Mesenchymal stem cell (in vitro differentiated cells and primary cell): ENCODE results near the gene HYI.

Experiments
- DNase-seq: peaks from one replicate; pipeline ENCODE4 v3.0.0-alpha.2; 2013
- H2AFZ ChIP-seq: one replicate; pipeline ENCODE4 v1.6.1; 2013; ENCODE audit warnings: low read depth, mild to moderate bottlenecking, control low read depth, inconsistent platforms, low read length, moderate library complexity
- H2AK5ac ChIP-seq: 2 replicates; pipeline ENCODE4 v1.6.1; 2013; ENCODE audit warnings: low read length, moderate library complexity, mild to moderate bottlenecking, inconsistent platforms; ENCODE audit not compliant: severe bottlenecking
- H2BK120ac ChIP-seq: one replicate; pipeline ENCODE4 v1.6.1; 2013; ENCODE audit warnings: low read depth, mild to moderate bottlenecking, inconsistent platforms, low read length, moderate library complexity
- H2BK12ac ChIP-seq, 2 experiments: one replicate each; pipeline ENCODE4 v1.6.1; 2013; ENCODE audit warnings: inconsistent platforms in 2 of 2, low read length in 2 of 2, mild to moderate bottlenecking in 2 of 2, moderate library complexity in 2 of 2, control low read depth in 1 of 2
- H2BK15ac ChIP-seq: one replicate; pipeline ENCODE4 v1.6.1; 2013; ENCODE audit warnings: mild to moderate bottlenecking, low read depth, inconsistent platforms; ENCODE audit not compliant: poor library complexity, severe bottlenecking
- H2BK5ac ChIP-seq: 2 replicates; pipeline ENCODE4 v1.6.1; 2013; ENCODE audit warnings: low read depth, mild to moderate bottlenecking, low read length, control low read depth, inconsistent platforms; ENCODE audit not compliant: poor library complexity, severe bottlenecking
- H3K14ac ChIP-seq, 2 experiments: one replicate each; pipeline ENCODE4 v1.6.1; 2013; ENCODE audit warnings: inconsistent platforms in 2 of 2, low read length in 2 of 2, control low read depth in 1 of 2, mild to moderate bottlenecking in 1 of 2, moderate library complexity in 1 of 2
- H3K18ac ChIP-seq, 2 experiments: one replicate each; pipeline ENCODE4 v1.6.1; 2013; ENCODE audit warnings: inconsistent platforms in 2 of 2, low read length in 2 of 2, control low read depth in 1 of 2, low read depth in 1 of 2, mild to moderate bottlenecking in 1 of 2
- H3K23ac ChIP-seq, 2 experiments: one replicate each; pipeline ENCODE4 v1.6.1; 2013; ENCODE audit warnings: inconsistent platforms in 2 of 2, low read length in 2 of 2, mild to moderate bottlenecking in 2 of 2, moderate library complexity in 2 of 2, control low read depth in 1 of 2
- H3K27ac ChIP-seq: 2 replicates; pipeline ENCODE4 v1.5.1; 2013; ENCODE audit warnings: mild to moderate bottlenecking, moderate library complexity, low read length, control low read depth, inconsistent platforms; ENCODE audit not compliant: poor library complexity, severe bottlenecking
- H3K27me3 ChIP-seq, 2 experiments: 2 replicates each; pipeline versions ENCODE4 v1.6.1 to v1.7.0; 2013; ENCODE audit warnings: low read length in 2 of 2, mild to moderate bottlenecking in 2 of 2, moderate library complexity in 2 of 2, control low read depth in 1 of 2, inconsistent platforms in 1 of 2; ENCODE audit not compliant: control insufficient read depth in 1 of 2, insufficient read depth in 1 of 2
- H3K36me3 ChIP-seq, 2 experiments: 2 replicates each; pipeline versions ENCODE4 v1.6.1 to v1.7.0; 2013; ENCODE audit warnings: low read length in 2 of 2, control low read depth in 1 of 2, inconsistent platforms in 1 of 2, low read depth in 1 of 2, mild to moderate bottlenecking in 1 of 2; ENCODE audit not compliant: insufficient read depth in 2 of 2, control insufficient read depth in 1 of 2
- H3K4ac ChIP-seq, 2 experiments: one replicate each; pipeline ENCODE4 v1.6.1; 2013; ENCODE audit warnings: inconsistent platforms in 2 of 2, low read length in 2 of 2, mild to moderate bottlenecking in 2 of 2, moderate library complexity in 2 of 2, control low read depth in 1 of 2, low read depth in 1 of 2
- H3K4me1 ChIP-seq: 2 replicates; pipeline ENCODE4 v1.6.1; 2013; ENCODE audit warnings: low read depth, low read length, control low read depth; ENCODE audit not compliant: control insufficient read depth, insufficient read depth
- H3K4me2 ChIP-seq: 2 replicates; pipeline ENCODE4 v1.6.1; 2013; ENCODE audit warnings: low read length, mild to moderate bottlenecking, inconsistent platforms; ENCODE audit not compliant: poor library complexity, severe bottlenecking
- H3K4me3 ChIP-seq, 2 experiments: 2 replicates each; pipeline versions ENCODE4 v1.5.1 to v1.7.0; 2013; ENCODE audit warnings: low read length in 2 of 2, mild to moderate bottlenecking in 2 of 2, control low read depth in 1 of 2, low read depth in 1 of 2; ENCODE audit not compliant: insufficient read depth in 1 of 2
- H3K79me1 ChIP-seq: replicated peaks from 2 replicates; pipeline ENCODE4 v1.6.1; 2013; ENCODE audit warnings: mild to moderate bottlenecking, control low read depth, low read length, inconsistent platforms; ENCODE audit not compliant: poor library complexity, severe bottlenecking
- H3K9ac ChIP-seq: 2 replicates; pipeline ENCODE4 v1.7.0; 2013; ENCODE audit warnings: mild to moderate bottlenecking, low read length, moderate library complexity
- H3K9me3 ChIP-seq: 2 replicates; pipeline ENCODE4 v1.7.0; 2013; ENCODE audit warnings: mild to moderate bottlenecking, low read length; ENCODE audit not compliant: control insufficient read depth
- H4K8ac ChIP-seq: one replicate; pipeline ENCODE4 v1.6.1; 2013; ENCODE audit warnings: inconsistent platforms, mild to moderate bottlenecking, low read length, moderate library complexity
- H4K91ac ChIP-seq: one replicate; pipeline ENCODE4 v1.6.1; 2013; ENCODE audit warnings: mild to moderate bottlenecking, low read length, inconsistent platforms
- WGBS: methylation state at CpG from one replicate; pipeline ENCODE4 v1.1.7; 2013; ENCODE audit warnings: mixed read lengths; 5-methylcytosine and 5-hydroxymethylcytosine counted together

The HYI gene

GRCh38 chr1:43405876-43406234 lies 47.9 kb downstream of the HYI start:
- Histone ChIP-seq H3K27ac (no peak overlapping the region), H3K9me3 (no peaks in the 10 kb centered on the region), H3K9ac (no peak overlapping the region)

GRCh38 chr1:43405219-43405875 lies 48.4 kb downstream of the HYI start:
- WGBS: 93% methylated on average over 6 of the region's 6 CpGs
- Histone ChIP-seq H3K9me3 (no peaks in the 10 kb centered on the region), H2AFZ (no peak overlapping the region)

More at GRCh38 chr1:43405876-43406234, 47.9 kb downstream of the HYI start:
- WGBS: 97% methylated on average over 2 of the region's 2 CpGs
- Histone ChIP-seq H3K4me1 (no peaks in the 10 kb centered on the region), H2BK12ac (no peak overlapping the region), H3K23ac (no peak overlapping the region), H3K14ac (no peak overlapping the region), H2BK15ac (no peak overlapping the region), H3K79me1 (peaks cover 36% of the 10 kb centered on the region), H4K8ac (no peak overlapping the region), H3K4me3 (no peak overlapping the region), H4K91ac (no peak overlapping the region), H2BK120ac (no peak overlapping the region), H3K4me2 (no peak overlapping the region), H2AFZ (no peak overlapping the region), H3K4ac (no peak overlapping the region), H3K36me3 (peaks cover 32 to 81% of the 10 kb centered on the region in 2 experiments), H2AK5ac (no peak overlapping the region), H3K18ac (no peak overlapping the region), H3K27me3 (no peaks in the 10 kb centered on the region), H2BK5ac (no peak overlapping the region)
- DNase-seq: no peak

GRCh38 chr1:43404353-43404752 lies 49.4 kb downstream of the HYI start:
- over 99% methylated on average over 6 of the region's 6 CpGs for WGBS
- Histone ChIP-seq H3K9me3 (no peaks in the 10 kb centered on the region), H3K4me3 (no peak overlapping the region), H3K27me3 (no peaks in the 10 kb centered on the region), H4K91ac (no peak overlapping the region), H4K8ac (no peak overlapping the region), H2BK12ac (no peak overlapping the region), H3K23ac (no peak overlapping the region), H2BK120ac (no peak overlapping the region), H3K27ac (no peak overlapping the region), H3K36me3 (peaks cover 30 to 74% of the 10 kb centered on the region in 2 experiments), H3K4ac (no peak overlapping the region), H3K14ac (no peak overlapping the region), H3K18ac (no peak overlapping the region), H2BK15ac (no peak overlapping the region), H3K79me1 (peaks cover 40% of the 10 kb centered on the region), H2AK5ac (no peak overlapping the region), H3K9ac (no peak overlapping the region), H3K4me2 (no peak overlapping the region), H2AFZ (no peak overlapping the region), H3K4me1 (no peaks in the 10 kb centered on the region), H2BK5ac (no peak overlapping the region)
- DNase-seq: no peak

More at GRCh38 chr1:43405219-43405875, 48.4 kb downstream of the HYI start:
- no peaks in the 10 kb centered on the region for H3K4me1 ChIP-seq
- H3K4ac ChIP-seq: no peak overlapping the region
- H3K4me3 ChIP-seq: no peak overlapping the region
- H3K14ac ChIP-seq: no peak overlapping the region
- H3K9ac ChIP-seq: peak overlapping the region; percentile 32
- no peak overlapping the region for H4K8ac ChIP-seq
- H3K79me1 ChIP-seq: peaks cover 39% of the 10 kb centered on the region
- no peaks in the 10 kb centered on the region for H3K27me3 ChIP-seq
- H3K23ac ChIP-seq: no peak overlapping the region
- no peak overlapping the region for H3K27ac ChIP-seq
- no peak overlapping the region for H2BK120ac ChIP-seq
- no peak overlapping the region for H3K4me2 ChIP-seq
- H2BK5ac ChIP-seq: no peak overlapping the region
- H2AK5ac ChIP-seq: no peak overlapping the region
- H3K36me3 ChIP-seq: peaks cover 30 to 82% of the 10 kb centered on the region in 2 experiments
- peak overlapping the region in 1 of 2 experiments; percentile 66 for H2BK12ac ChIP-seq
- H4K91ac ChIP-seq: no peak overlapping the region
- peak; percentile 20 for DNase-seq
- H3K18ac ChIP-seq: no peak overlapping the region
- H2BK15ac ChIP-seq: no peak overlapping the region

GRCh38 chr1:43402089-43402865 lies 51.5 kb downstream of the HYI start:
- H3K4ac ChIP-seq: no peak overlapping the region
- no peak overlapping the region for H3K14ac ChIP-seq
- no peak overlapping the region for H2BK120ac ChIP-seq
- H2BK15ac ChIP-seq: no peak overlapping the region
- no peak overlapping the region for H3K4me2 ChIP-seq
- no peak overlapping the region for H2BK5ac ChIP-seq
- H3K27me3 ChIP-seq: no peaks in the 10 kb centered on the region
- H4K8ac ChIP-seq: no peak overlapping the region
- no peak overlapping the region for H3K9ac ChIP-seq
- H4K91ac ChIP-seq: no peak overlapping the region
- H3K27ac ChIP-seq: no peak overlapping the region
- no peaks in the 10 kb centered on the region for H3K9me3 ChIP-seq
- no peak overlapping the region for H2AK5ac ChIP-seq
- H3K36me3 ChIP-seq: peaks cover 26 to 56% of the 10 kb centered on the region in 2 experiments
- WGBS: 95% methylated on average over 6 of the region's 6 CpGs
- H3K4me1 ChIP-seq: no peaks in the 10 kb centered on the region
- H3K23ac ChIP-seq: no peak overlapping the region
- peaks cover 47% of the 10 kb centered on the region for H3K79me1 ChIP-seq
- no peak overlapping the region for H3K4me3 ChIP-seq
- no peak for DNase-seq
- H2BK12ac ChIP-seq: no peak overlapping the region
- H3K18ac ChIP-seq: no peak overlapping the region
- no peak overlapping the region for H2AFZ ChIP-seq
